ENCODE measurements around the gene ARF6. TPM values are rescaled to one million over a fixed set of nuclear protein-coding genes. Genes with fewer than 3 reads are reported as not detected.
"Not testable (repeated sequence)": the region's sequence is repeated elsewhere in the genome, so short reads cannot be mapped to it uniquely, and the experiment has no call there.

The ARF6 gene
- total and polyA plus RNA-seq, 5 experiments from 2014 or later = 74.6 to 100 (median 83.9) TPM

- Mint-ChIP-seq H3K9me3 (peaks cover 0 to 10% (median 0%) of the 10 kb centered on the region in 9 donors), H3K4me1 (peaks cover 0 to 18% (median 4%) of the 10 kb centered on the region in 4 donors), H3K27ac (no peak overlapping the region), H3K36me3 (no peaks in the 10 kb centered on the region), H3K4me3 (no peak overlapping the region), H3K27me3 (no peaks in the 10 kb centered on the region)
- DNase-seq (no peak), ATAC-seq (no peak)
- POLR2A ChIA-PET = interaction anchor here (0.7 to 0.9 kb wide), 2 partner anchors 9 to 60 kb away, joined by 3 read pairs; no protein-coding TSS in a partner anchor
These were observed 40.2 kb downstream of the ARF6 start for GRCh38 chr14:49933128-49933527.

DNA sequence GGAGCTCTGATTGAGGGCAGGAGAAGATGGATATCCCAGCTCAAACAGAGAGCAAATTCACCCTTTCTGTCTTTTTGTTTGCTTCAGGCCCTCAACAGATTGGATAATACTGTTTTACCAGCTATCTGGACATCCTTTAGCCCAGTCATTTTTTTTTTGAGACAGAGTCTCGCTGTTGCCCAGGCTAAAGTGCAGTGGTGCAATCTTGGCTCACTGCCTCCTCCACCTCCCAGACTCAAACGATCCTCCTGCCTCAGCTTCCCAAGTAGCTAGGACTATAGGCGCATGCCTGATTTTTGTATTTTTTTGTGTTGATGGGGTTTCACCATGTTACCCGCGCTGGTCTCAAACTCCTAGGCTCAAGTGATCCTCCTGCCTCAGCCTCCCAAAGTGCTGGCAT is 40.8 kb downstream of the ARF6 start:
- POLR2A ChIA-PET = interaction anchor here (0.5 to 0.7 kb wide), 2 partner anchors 9 to 12 kb away, joined by 3 read pairs; no protein-coding TSS in a partner anchor
- no peak overlapping the region for H3K4me3 Mint-ChIP-seq

GRCh38 chr14:49934646-49935045 is 41.8 kb downstream of the ARF6 start:
- Mint-ChIP-seq H3K4me3 (no peak overlapping the region), H3K9me3 (peaks cover 0 to 10% (median 2%) of the 10 kb centered on the region in 9 donors), H3K27me3 (no peaks in the 10 kb centered on the region), H3K4me1 (peaks cover 7 to 26% (median 10%) of the 10 kb centered on the region in 4 donors), H3K27ac (peak overlapping the region in 1 of 10 donors; percentile 29), H3K36me3 (peaks cover 0 to 4% (median 4%) of the 10 kb centered on the region in 3 donors)
- POLR2A ChIA-PET = no interaction called here
- no peak for DNase-seq
- ATAC-seq = no peak

More for the DNA sequence above, 40.8 kb downstream of the ARF6 start:
- no peaks in the 10 kb centered on the region for H3K27me3 Mint-ChIP-seq
- ATAC-seq (no peak), DNase-seq (no peak)
- H3K36me3 Mint-ChIP-seq = peaks cover 0 to 2% (median 0%) of the 10 kb centered on the region in 3 donors
- H3K4me1 Mint-ChIP-seq = peaks cover 0 to 21% (median 5%) of the 10 kb centered on the region in 4 donors
- peak overlapping the region in 1 of 10 donors; percentile 6 for H3K27ac Mint-ChIP-seq
- peaks cover 0 to 10% (median 2%) of the 10 kb centered on the region in 9 donors for H3K9me3 Mint-ChIP-seq

GRCh38 chr14:49935526-49935925 is 42.6 kb downstream of the ARF6 start:
- no peak overlapping the region for H3K4me3 Mint-ChIP-seq
- H3K27ac Mint-ChIP-seq = no peak overlapping the region
- H3K27me3 Mint-ChIP-seq = no peaks in the 10 kb centered on the region
- DNase-seq (no peak), ATAC-seq (no peak)
- H3K4me1 Mint-ChIP-seq = peaks cover 13 to 27% (median 17%) of the 10 kb centered on the region in 4 donors
- POLR2A ChIA-PET = no interaction called here
- H3K36me3 Mint-ChIP-seq = peaks cover 0 to 4% (median 4%) of the 10 kb centered on the region in 3 donors
- H3K9me3 Mint-ChIP-seq = peaks cover 0 to 10% (median 2%) of the 10 kb centered on the region in 9 donors

DNA sequence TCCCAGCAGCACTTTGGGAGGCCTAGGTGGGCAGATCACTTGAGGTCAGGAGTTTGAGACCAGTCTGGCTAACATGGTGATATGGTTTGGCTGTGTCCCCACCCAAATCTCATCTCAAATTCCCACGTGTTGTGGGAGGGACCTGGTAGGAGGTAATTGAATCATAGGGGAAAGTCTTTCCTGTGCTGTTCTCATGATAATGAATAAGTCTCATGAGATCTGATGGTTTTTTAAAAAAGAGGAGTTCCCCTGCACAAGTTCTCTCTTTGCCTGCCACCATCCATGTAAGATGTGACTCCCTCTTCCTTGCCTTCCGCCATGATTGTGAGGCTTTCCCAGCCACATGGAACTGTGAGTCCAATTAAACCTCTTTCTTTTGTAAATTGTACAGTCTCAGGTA is 43.4 kb downstream of the ARF6 start:
- POLR2A ChIA-PET = interaction anchor here (1.6 kb wide), 1 partner anchor 10 kb away, joined by 5 read pairs; no protein-coding TSS in a partner anchor
- H3K4me3 Mint-ChIP-seq, ATAC-seq, H3K9me3 Mint-ChIP-seq, H3K27me3 Mint-ChIP-seq, DNase-seq, H3K36me3 Mint-ChIP-seq: not testable (repeated sequence)
- H3K27ac Mint-ChIP-seq = peak overlapping the region in 1 of 10 donors; percentile 1
- H3K4me1 Mint-ChIP-seq = peaks cover 11 to 29% (median 23%) of the 10 kb centered on the region in 4 donors

GRCh38 chr14:49936882-49937281 is 44.0 kb downstream of the ARF6 start:
- ATAC-seq, H3K4me3 Mint-ChIP-seq, H3K36me3 Mint-ChIP-seq, H3K9me3 Mint-ChIP-seq, DNase-seq, H3K27me3 Mint-ChIP-seq: not testable (repeated sequence)
- Mint-ChIP-seq H3K4me1 (peaks cover 11 to 31% (median 27%) of the 10 kb centered on the region in 4 donors), H3K27ac (peak overlapping the region in 3 of 10 donors; percentile 9 to 87 (median 33))
- POLR2A ChIA-PET = interaction anchor here (1.6 kb wide), 1 partner anchor 9 kb away, joined by 5 read pairs; no protein-coding TSS in a partner anchor

DNA sequence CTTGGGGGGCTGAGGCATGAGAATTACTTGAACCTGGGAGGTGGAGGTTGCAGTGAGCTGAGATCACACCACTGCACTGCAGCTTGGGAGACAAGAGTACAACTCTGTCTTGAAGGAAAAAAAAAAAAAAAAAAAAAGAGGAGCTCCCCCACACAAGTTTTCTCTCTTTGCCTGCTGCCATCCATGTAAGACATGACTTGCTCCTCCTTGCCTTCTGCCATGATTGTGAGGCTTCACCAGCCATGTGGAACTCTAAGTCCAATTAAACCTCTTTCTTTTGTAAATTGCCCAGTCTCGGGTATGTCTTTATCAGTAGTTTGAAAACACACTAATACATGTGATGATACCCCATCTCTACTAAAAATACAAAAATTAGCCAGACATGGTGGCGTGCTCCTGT is 46.3 kb downstream of the ARF6 start:
- DNase-seq, ATAC-seq, H3K27me3 Mint-ChIP-seq: not testable (repeated sequence)
- H3K27ac Mint-ChIP-seq = peak overlapping the region in 2 of 10 donors; percentile 22 to 88
- peaks cover 20 to 48% (median 45%) of the 10 kb centered on the region in 4 donors for H3K4me1 Mint-ChIP-seq
- POLR2A ChIA-PET = interaction anchor here (0.6 to 3.7 kb wide), 5 partner anchors 9 to 101 kb away, joined by 3 to 27 read pairs (median 3); no protein-coding TSS in a partner anchor
- peaks cover 0 to 13% (median 4%) of the 10 kb centered on the region in 3 donors for H3K36me3 Mint-ChIP-seq
- peaks cover 0 to 24% (median 7%) of the 10 kb centered on the region in 9 donors for H3K9me3 Mint-ChIP-seq
- peak overlapping the region in 1 of 10 donors; percentile 51 for H3K4me3 Mint-ChIP-seq

DNA sequence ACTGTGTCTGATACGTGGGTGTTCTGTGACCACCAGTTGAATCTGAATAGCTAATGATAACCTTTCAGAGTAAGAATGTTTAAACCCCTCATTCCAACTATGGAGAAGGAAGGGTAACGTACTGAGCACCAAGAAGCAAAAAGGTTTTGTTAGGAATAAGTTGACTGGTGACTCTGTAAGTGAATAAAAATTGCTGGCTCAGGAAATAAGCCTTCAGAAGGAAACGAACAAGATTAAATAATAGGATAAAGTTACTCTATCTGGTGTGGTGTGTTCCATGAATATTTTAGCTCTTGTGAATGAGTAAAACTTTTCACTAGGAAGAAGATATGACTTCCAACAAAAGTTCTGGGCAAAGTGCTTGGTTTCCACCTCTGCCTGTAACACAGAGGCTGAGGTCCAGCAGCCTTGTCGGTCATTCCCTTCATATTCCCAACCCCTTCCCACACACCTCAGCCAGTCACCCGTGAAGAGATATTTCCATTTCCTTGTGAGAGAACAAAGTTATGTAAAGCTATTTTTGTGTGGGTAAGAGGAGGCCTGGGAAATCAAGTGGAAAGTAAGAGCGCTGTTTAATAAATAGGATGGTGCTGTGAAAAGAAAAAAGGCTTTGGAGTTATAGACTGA is 47.1 kb downstream of the ARF6 start:
- ATAC-seq (no peak), DNase-seq (no peak)
- H3K4me1 Mint-ChIP-seq = peaks cover 20 to 52% (median 48%) of the 10 kb centered on the region in 4 donors
- no peaks in the 10 kb centered on the region for H3K27me3 Mint-ChIP-seq
- H3K36me3 Mint-ChIP-seq = peaks cover 0 to 13% (median 4%) of the 10 kb centered on the region in 3 donors
- H3K4me3 Mint-ChIP-seq = peak overlapping the region; percentile 12 to 68 (median 58)
- H3K9me3 Mint-ChIP-seq = peaks cover 0 to 24% (median 7%) of the 10 kb centered on the region in 9 donors
- peak overlapping the region in 9 of 10 donors; percentile 15 to 88 (median 71) for H3K27ac Mint-ChIP-seq
- POLR2A ChIA-PET = interaction anchor here (0.6 to 3.7 kb wide), 10 partner anchors 8 to 123 kb away, joined by 3 to 27 read pairs (median 4); partner anchors contain the start of gene ARF6

- peak overlapping the region in 9 of 10 donors; percentile 29 to 68 (median 58) for H3K4me3 Mint-ChIP-seq
- peaks cover 0 to 24% (median 7%) of the 10 kb centered on the region in 9 donors for H3K9me3 Mint-ChIP-seq
- POLR2A ChIA-PET = interaction anchor here (0.6 to 3.7 kb wide), 16 partner anchors 9 to 141 kb away, joined by 3 to 27 read pairs (median 4); partner anchors contain the start of gene ARF6
- H3K36me3 Mint-ChIP-seq = peaks cover 0 to 13% (median 4%) of the 10 kb centered on the region in 3 donors
- H3K4me1 Mint-ChIP-seq = peaks cover 27 to 61% (median 58%) of the 10 kb centered on the region in 4 donors
- peak in 3 of 10 donors; percentile 37 to 53 (median 50) for DNase-seq
- H3K27me3 Mint-ChIP-seq = no peaks in the 10 kb centered on the region
- H3K27ac Mint-ChIP-seq = peak overlapping the region in 9 of 10 donors; percentile 18 to 88 (median 71)
- ATAC-seq = peak; percentile 74
These were observed 48.0 kb downstream of the ARF6 start for GRCh38 chr14:49940808-49941421.

DNA sequence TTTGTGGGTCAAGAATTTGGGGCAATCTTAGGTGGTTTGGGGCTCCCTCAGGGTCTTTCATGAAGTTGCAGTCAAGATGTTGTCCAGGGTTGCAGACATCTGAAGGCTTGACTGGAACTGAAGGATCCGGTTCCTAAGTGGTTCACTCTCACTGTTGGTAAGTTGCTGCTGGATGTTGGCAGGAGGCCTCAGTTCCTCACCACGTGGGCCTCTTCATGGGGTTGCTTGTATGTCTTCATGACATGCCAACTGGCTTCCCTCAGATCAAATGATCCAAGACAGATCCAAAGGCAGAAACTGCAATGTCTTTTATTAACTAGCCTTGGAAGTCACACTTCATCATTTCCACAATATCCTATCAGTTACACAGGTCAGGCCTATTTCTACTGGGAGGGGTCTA is 49.2 kb downstream of the ARF6 start:
- Mint-ChIP-seq H3K4me1 (peaks cover 34 to 73% (median 69%) of the 10 kb centered on the region in 4 donors), H3K36me3 (peaks cover 0 to 13% (median 4%) of the 10 kb centered on the region in 3 donors), H3K4me3 (peak overlapping the region in 4 of 10 donors; percentile 10 to 41 (median 22)), H3K27me3 (no peaks in the 10 kb centered on the region), H3K27ac (peak overlapping the region in 8 of 10 donors; percentile 6 to 67 (median 38)), H3K9me3 (peaks cover 0 to 15% (median 4%) of the 10 kb centered on the region in 9 donors)
- ATAC-seq = no peak
- POLR2A ChIA-PET = interaction anchor here (1.0 to 1.6 kb wide), 3 partner anchors 29 to 49 kb away, joined by 4 to 6 read pairs (median 4); partner anchors contain the start of gene ARF6
- no peak for DNase-seq

DNA sequence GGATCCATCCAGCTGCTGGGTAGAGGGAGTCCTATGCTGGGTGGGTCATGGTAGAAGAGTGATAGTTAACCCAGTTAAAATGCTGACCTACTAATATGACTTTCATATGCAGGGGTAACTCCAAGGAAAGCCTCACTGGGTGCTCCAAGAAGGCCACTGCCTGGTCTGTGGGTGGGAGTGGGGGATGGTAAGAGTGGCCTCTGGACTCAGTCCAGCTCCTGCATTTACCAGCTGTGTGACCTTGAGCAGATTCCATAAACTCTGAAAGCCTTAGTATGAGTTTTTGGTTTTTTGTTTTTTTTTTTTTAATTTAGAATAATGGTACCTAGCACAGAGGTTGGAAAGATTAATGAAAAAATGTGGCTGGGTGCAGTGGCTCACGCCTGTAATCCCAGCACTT is 51.6 kb downstream of the ARF6 start:
- no peak for ATAC-seq
- DNase-seq = no peak
- peak overlapping the region in 7 of 10 donors; percentile 71 to 99 (median 91) for H3K27ac Mint-ChIP-seq
- H3K9me3 Mint-ChIP-seq = peaks cover 0 to 15% (median 3%) of the 10 kb centered on the region in 9 donors
- no peaks in the 10 kb centered on the region for H3K27me3 Mint-ChIP-seq
- POLR2A ChIA-PET = interaction anchor here (1.0 to 2.8 kb wide), 5 partner anchors 16 to 118 kb away, joined by 3 to 25 read pairs (median 8); partner anchors contain the start of gene ARF6
- peaks cover 45 to 82% (median 78%) of the 10 kb centered on the region in 4 donors for H3K4me1 Mint-ChIP-seq
- H3K36me3 Mint-ChIP-seq = peaks cover 0 to 9% (median 0%) of the 10 kb centered on the region in 3 donors
- peak overlapping the region in 2 of 10 donors; percentile 11 to 58 for H3K4me3 Mint-ChIP-seq

Measured in naive thymus-derived CD8-positive, alpha-beta T cell (primary cell).